ENCODE data around the gene CSTF3.

- TF ChIP-seq CTCF (IDR thresholded peaks at IDR 0.05), result no peak
- no peak for TF ChIP-seq POLR2A (IDR thresholded peaks at IDR 0.05)
Observed at GRCh38 chr11:33116535-33116934, 44.7 kb downstream of the CSTF3 start.
